ENCODE data around the gene PPP3R1.
"Not testable (repeated sequence)": the region's sequence is repeated elsewhere in the genome, so short reads cannot be mapped to it uniquely, and the experiment has no call there.

The PPP3R1 gene

DNA sequence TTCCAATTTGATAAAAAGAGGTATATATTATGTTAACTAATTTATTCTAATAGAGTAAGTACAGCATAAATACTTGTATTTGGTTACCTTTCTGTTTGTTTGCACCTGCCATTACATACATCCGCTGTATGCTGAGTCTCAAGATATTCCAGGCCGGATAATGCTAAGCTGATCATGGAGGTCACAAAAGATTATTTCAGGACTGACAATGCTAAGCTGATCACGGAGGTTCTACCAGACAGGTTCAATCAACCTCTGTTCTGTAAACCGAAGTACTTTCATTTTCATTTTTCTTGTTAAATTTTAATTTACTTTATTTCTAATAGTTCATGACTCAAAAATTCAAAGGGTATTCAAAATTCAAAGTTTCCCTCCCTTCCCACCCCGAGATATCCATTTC, 63.5 kb downstream of the PPP3R1 start:
- no peak for DNase-seq (ENCODE audit: low read depth in 3 of 3)

DNA sequence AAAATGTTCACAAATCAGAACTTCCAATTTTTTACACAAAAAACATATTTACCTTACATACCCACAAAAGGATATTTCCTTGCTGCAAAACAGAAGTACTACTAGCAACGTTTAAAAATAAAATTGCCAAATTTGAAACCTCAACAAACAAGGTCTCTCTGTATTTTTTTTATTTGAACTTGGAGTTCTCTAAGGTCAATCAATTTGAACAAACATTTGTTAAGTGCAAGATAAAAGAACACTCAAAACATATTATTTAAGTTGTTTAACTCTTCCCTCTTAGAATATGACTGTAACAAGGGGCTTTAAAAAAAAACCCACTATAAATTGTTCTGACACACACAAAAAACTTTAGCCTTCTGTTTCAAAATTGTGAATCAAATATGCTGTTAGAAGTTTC, 65.0 kb downstream of the PPP3R1 start:
- DNase-seq (ENCODE audit: low read depth in 3 of 3): no peak

DNA sequence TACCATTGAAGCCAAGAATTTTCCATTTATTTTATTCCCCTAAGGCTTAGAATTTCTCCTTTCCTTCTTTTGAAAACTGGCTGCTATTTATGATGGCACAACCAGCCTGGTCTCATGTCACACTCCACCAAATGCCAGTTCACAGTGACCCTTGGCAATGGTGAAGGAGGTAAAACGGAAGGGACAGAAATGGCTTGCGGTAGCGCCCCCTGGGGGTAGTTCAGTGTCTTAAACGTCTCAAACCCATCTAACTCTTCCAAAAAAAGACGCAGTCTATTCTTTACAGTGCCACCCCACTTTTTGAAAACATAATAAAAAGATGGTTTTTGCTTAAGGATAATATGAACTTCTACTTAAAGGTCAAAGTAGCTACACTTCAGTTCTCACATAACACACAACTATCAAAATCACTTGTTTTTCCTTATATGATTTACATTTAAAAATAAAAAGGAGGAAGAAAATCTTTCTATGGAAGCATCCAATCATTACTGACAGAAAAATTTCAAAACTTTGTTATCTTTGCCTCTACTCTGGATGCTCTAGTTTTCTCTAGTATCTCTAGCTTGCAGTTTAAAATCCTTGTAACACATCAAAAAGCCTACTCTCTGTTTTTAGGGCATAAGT, 66.7 kb downstream of the PPP3R1 start:
- DNase-seq (ENCODE audit: low read depth in 3 of 3): peak; percentile 11 to 26 (median 11)

DNA sequence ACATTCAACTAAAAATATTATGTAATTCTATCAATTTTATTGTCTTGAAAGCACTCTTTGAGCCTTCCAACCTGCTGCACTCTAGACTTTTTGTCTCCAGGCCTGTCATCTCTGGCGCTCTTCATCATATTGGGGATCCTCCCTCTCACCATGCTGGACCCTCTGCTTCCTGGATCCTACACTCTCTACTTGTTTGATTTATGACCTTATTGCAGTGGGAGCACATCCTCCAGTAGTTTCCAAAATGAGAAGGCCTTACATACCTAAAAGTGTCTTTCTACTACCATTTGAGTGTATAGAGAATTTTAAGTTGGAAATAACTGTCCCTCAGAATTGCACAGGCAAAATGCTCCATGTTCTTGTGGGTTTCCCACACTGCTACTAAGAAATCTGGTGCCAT, 69.4 kb downstream of the PPP3R1 start:
- DNase-seq (ENCODE audit: low read depth in 3 of 3): no peak

DNA sequence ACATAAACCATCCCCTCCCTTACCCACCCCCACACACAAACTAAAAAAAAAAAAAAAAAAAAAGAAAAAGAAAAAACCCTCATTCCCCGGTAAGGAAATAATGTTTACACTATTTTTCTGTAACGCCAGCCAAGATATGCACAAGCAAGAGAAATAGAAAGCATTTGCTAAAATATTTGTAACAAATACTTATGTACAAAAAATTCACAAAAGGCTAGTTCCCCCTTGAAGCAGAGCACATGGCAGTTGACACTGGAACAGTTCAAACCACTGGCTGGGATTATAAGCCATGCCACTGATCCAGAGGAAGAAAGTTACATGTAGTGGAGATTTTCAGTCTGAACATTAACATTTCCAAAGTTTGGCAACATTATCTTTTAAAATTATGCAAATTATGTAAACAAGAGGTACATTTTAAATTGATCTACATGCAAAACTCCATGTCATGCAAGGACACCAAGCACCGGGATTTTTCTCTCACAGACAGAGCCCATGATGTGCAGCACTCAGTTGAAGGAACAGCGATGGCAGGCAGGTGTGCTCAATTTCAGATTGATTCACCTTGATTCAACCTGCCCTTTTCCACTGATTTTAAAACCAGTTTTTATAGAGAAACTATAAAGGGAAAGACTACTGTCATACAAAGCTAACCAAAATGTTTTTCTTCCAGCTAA, 73.2 kb downstream of the PPP3R1 start:
- DNase-seq (ENCODE audit: low read depth in 3 of 3): no peak

DNA sequence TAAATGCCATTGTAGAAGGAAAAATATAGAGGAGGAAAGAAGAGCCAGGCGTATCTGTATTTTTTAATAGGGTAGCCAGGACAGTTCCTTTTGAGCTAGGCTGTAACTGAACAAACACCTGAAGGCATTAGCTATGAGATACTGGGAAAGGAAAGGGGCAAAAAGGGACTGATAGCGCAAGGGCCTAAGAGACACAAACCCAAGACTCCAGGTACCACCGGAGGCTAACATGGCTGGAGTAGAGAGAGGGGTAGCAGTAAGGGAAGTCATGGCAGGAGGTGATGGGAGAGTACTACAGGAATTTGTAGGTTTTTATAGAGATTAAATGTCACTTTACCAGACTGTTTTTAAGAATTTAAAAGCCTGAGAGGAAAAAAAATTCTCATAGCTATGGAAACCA, 73.9 kb downstream of the PPP3R1 start:
- DNase-seq (ENCODE audit: low read depth in 3 of 3): no peak

DNA sequence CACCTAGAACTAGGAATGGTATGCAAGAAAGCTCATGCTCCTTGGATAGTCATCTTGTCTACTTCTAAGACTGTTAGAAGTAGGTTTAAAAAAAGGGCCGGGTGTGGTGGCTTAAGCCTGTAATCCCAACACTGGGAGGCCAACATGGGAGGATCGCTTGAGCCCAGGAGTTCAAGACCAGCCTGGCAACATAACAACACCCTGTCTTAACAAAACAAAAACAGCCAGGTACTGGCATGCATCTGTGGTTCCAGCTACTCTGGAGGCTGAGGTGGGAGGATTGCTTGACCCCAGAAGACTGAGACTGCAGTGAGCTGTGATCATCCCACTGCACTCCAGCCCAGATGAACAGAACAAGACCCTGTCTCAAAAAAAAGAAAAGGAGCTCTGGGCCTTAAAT, 74.8 kb downstream of the PPP3R1 start:
- DNase-seq (ENCODE audit: low read depth in 3 of 3): no peak

DNA sequence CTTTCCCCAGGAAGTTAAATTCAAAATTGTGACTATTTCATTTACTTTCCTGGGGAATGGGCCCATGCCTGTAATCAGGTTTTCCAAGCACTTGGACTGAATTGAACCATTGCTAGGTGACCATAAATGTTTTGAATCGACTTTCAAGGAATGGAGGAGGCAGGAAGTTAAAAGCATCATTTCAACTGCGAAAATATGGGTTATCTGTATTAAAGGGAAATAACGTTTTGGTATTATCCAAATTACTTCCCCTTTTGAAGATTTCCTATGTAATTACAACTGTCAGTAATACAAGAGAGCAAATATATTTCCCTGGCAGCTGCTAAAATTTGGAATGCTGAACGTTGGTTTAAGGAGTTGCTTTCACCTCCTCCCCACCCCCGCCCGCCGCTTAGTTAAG, 75.7 kb downstream of the PPP3R1 start:
- no peak for DNase-seq (ENCODE audit: low read depth in 3 of 3)

DNA sequence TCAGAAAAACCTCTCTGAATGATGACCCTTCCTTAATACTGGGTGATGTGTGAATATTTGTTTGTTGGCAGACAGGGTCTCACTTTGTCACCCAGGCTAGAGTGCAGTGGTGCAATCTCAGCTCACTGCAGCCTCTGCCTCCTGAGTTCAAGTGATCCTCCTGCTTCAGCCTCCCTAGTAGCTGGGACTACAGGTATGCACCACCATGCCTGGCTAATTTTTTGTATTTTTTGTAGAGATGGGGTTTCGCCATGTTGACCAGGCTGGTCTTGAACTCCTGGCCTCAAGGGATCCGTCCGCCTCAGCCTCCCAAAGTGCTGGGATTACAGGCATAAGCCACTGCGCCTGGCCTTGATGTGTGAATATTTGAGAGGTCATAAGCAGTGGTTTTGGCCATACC, 77.1 kb downstream of the PPP3R1 start:
- not testable (repeated sequence) for DNase-seq (ENCODE audit: low read depth in 3 of 3)

DNA sequence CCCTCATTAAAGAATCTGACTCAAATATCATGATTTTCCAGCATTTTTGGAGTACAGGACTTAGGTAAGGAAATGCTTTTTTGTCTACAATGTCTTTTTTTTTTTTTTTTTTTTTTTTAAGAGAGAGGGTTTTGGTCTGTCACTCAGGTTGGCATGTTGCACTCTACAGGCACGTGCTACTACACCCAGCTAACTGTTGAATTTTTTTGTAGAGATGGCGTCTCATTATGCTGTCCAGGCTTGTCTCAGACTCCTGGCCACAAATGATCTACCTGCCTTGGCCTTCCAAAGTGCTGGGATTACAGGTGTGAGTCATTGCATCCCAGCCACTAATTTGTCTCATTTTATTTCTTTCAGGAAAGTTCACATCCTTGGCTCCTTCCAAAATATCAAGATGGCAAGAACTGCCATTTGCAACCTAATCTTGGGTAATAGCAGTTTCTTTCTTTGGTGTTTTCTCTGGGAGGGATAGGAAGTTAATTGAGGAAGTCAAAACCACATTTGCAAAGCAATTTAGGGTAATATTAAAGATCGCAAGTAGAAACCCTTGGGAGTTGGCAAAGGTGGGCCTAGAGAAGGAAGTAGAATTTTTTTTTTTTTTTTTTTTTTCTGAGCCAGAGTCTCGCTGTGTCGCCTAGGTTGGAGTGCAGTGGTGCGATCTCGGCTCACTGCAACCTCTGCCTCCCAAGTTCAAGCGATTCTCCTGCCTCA, 79.2 kb downstream of the PPP3R1 start:
- DNase-seq (ENCODE audit: low read depth in 3 of 3): no peak

DNA sequence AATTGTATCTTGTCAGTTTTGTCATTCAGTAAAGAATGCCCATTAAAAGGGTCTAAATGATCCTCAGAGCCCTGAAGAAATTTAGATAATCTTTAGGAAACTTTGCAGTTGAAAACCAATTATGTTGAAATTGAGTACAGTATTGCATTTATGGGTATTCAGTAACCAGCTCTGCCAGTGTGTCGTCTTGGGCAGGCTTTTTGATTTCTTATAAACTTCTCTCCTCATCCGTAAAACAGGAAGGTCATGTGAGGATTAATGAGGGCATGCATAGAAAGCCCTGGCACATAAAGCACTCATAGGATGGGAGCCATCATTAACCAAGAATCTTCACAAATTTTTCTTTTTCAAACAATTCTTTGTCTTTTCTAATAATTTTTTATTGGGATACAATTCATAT, 79.8 kb downstream of the PPP3R1 start:
- no peak for DNase-seq (ENCODE audit: low read depth in 3 of 3)

DNA sequence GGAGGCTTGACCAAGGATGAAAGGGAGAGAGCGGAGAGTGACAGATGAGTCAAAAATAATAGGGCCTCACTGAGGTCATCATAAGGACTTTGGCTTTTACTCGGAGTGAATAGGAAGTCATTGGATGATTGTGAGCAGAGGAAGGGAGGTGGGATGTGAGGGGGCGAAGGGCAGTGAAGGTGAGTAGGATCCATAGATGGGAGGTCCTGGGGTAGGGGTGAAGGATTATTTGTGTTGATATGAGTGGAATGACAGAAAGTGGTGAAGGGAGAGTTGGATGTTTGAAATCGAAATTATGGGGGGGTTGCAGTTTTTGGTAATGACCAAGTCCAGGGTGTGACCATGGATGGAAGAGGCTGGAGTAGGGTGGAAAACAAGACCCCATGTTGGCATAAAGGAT, 80.6 kb downstream of the PPP3R1 start:
- DNase-seq (ENCODE audit: low read depth in 3 of 3): no peak

DNA sequence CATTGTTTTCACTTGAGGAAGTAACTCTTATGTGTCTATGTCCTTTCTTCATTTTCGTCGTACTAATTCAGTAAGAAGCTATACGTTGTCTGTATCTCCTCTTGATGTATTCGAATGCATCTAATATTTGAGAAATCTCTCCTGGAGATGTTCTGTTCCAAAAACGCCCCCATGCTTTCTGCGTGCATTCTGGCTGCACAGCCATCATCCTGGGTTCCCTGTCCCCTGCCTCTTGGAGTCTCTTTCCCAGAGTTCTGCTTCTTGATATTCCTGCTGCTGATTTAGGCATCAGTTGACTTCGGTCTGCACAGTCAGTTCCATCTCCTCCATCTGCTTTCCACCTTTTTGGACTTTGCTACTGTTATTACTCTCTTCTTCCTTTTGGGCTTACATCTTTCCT, 81.2 kb downstream of the PPP3R1 start:
- no peak for DNase-seq (ENCODE audit: low read depth in 3 of 3)

DNA sequence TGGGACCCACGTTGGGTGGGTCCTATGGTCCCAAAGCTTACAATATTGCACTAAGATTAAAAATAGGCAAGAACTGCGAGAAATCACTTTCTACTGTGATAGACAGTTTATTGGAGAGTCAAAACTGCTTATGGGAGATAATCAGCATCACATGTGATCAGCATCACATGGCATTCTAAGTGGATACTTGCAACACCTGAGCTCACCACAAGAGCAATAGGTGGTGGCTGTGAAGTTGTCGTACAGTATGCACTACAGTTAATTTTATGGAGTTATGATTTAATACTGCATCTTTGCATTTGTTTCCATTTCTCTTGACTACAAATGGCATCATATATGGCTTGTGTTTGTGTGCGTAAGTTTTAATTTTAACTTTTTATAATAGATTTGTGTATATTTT, 83.0 kb downstream of the PPP3R1 start:
- DNase-seq (ENCODE audit: low read depth in 3 of 3): no peak

DNA sequence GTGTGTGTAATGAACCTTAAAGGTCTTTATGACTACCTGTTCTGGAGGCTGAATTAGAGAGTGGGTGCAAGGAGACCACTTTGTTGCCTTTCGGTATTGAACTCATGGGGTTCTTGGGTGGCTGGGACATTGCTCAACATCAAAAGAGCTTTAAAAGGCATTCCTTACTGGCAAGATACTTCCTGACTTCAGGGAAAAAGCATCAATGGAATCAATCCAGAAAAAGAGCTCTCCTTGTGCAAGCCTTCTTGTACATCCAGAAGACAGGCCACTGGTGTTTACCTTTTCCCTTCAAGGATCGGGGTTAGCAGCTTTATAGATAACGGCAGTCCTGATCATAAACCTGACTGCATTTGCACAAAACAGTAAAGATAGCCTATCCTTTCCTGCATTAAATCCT, 85.1 kb downstream of the PPP3R1 start:
- DNase-seq (ENCODE audit: low read depth in 3 of 3): no peak

DNA sequence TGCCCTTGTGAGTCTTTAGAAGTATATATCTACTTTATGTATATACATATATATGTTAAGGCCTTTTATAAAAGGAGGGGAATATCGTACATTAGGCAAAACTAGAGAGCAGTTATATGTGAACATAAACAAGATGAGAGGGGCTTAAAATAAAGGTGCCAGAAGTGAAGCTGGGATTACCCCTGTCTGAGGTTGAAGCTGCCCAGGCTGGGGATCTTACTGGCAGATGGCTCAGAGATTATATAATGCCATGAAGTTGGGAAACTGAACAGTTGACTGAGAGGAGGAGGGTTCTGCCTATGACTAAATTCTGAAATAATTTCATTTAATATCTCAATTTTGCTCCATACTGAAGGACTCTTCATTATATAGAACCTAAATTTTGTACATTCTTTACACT, 88.7 kb downstream of the PPP3R1 start:
- no peak for DNase-seq (ENCODE audit: low read depth in 3 of 3)

DNA sequence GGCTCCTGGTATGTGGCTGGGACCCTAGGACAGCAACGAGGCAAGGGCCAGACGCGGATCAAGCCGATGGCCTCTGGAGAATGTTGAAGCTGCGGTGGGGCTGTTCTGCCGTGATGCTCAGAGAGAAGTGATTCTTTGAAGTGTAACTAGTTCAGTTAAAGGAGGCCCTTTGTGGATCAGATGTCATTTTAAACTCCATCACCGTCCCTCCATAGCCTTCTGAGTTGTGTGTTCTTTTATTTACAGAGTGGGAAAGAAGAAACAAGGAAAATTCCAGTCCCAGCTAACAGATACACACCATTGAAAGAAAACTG, 94.2 kb downstream of the PPP3R1 start:
- DNase-seq (ENCODE audit: low read depth in 3 of 3): no peak

DNA sequence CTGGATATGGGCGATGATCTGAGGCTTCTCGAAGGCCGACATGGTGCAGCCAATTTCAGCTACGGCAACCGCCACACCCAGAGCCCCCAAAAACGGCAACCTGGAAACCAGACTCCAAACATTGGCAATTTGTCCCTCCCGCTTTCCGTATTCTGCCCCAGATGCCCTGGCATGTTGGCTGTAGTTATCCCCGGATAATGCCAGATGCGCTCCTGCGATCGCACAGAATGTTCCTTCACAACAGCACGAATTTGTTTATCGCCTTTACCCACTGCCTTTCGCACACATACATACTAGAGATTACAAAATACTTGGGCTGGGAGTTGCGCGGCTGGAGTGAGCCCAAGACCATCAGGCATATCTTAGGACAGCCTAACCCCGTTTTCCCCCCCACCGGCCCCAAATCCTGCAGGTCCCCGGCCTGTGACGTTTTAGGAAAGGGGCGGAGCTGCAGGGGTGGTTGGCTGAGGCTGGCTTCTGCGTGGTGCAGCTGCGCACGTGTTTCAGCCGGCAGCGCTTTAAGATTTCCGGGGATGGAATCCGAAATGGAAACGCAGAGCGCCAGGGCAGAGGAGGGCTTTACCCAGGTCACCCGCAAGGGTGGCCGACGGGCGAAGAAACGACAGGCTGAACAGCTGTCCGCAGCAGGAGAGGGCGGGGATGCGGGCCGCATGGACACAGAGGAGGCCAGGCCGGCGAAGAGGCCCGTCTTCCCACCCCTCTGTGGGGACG, 94.8 kb downstream of the PPP3R1 start, which contains the start of gene PNO1:
Gene PNO1, plus strand, starts transcription at position 487 of the 732 bp plus-strand sequence. Its CDS starts 47 bp downstream, at position 534.
- DNase-seq (ENCODE audit: low read depth in 3 of 3): peak; percentile 93 to 96 (median 94)

DNA sequence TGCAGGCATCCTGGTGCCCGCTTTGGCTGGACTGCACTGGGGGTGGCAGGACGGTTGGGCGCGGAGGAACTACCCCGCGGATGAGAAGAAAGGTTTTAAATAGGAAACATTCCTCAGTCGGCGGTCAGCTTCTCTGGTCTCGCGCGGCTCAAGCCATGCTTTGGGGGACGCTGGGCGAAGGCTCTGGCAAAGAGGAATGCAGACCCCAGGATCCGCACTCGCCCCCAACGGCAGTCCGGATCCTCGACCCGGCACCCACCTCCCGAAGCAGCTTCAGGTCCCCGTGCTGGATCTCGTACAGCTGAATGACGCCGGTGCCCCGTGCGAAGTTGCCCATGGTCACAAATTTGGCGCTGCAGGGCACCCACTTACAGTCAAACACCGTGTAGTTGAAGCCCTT, 95.3 kb downstream of the PPP3R1 start:
- DNase-seq (ENCODE audit: low read depth in 3 of 3): no peak

DNA sequence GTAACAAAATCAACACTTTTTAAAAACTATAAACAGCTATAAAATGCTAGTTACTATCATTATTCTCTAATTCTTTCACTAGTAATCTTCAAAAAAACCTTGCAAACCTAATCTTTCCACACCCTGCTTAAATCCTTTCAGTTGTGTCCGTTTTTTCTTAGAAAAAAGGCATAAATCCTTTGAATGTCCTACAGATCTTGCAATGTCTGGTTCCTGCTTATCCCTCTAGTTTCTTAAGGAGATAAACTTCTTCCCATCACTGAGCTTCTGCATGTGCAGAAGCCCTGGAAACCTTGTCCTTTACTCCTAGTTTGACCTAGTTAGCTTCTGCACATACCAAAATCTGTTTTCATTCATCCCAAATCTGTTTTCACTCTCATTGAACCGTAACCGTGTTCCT, 95.9 kb downstream of the PPP3R1 start:
- DNase-seq (ENCODE audit: low read depth in 3 of 3): no peak

DNA sequence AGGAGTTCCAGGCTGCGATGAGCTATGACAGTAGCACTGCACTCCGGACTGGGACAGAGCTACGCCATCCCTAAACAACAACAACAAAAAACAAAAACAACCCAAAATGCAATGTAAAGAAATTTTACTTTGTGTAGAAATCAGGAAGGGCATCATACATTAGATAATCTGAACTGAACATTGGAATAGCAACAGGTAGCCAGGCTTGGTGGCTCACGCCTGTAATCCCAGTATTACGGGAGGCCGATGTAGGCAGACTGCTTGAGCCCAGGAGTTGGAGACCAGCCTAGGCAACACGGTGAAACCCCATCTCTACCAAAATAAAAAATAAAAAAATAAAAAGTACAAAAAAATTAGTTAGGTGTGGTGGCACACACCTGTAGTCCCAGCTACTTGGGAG, 96.7 kb downstream of the PPP3R1 start:
- DNase-seq (ENCODE audit: low read depth in 3 of 3): no peak

DNA sequence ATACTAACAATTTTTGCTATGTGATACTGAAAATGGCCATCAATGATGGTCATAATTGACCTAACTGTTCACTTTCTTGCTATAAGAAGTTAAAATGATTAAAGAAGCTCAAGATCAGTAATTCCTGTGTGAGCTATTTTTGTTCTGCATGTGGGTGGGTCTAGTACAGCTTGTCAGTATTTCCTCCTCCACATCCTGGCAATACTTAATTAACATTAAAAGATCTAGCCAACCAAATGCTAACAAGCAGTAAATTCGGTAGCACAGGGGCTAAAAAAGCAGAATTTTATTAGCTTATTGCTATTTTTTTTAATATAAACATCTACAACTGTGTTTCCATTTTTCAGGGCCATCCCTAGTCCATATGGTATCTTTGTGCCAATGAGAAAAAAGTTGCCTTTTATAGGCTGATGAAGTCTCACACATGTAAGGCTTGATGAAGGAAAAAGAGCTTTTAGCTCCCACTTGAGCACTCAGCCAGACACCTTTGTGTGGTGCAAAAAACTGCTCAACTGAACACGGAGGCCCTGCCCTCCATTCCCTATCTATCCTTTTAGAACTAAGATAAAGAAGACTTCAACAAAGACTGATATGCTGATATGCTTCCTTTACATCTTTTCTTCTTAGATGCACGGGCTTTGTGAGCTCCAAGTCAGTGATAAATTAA, 99.5 kb downstream of the PPP3R1 start:
- no peak for DNase-seq (ENCODE audit: low read depth in 3 of 3)
